ENCODE data around the gene CYP4F2. TPM values are rescaled to one million over a fixed set of nuclear protein-coding genes. Genes with fewer than 3 reads are reported as not detected.
"Not testable (repeated sequence)": the region's sequence is repeated elsewhere in the genome, so short reads cannot be mapped to it uniquely, and the experiment has no call there.

Gene CYP4F2
- total RNA-seq, 1 donor from 2014 or later, result not detected

GRCh38 chr19:15836330-15837220 lies 61.3 kb downstream of the CYP4F2 start:
- Mint-ChIP-seq H3K9me3 (peaks cover 6% of the 10 kb centered on the region), H3K4me1 (ENCODE audit: unreplicated experiment) (no peaks in the 10 kb centered on the region), H3K27ac (no peak overlapping the region), H3K36me3 (no peaks in the 10 kb centered on the region), H3K4me3 (no peak overlapping the region), H3K27me3 (no peaks in the 10 kb centered on the region)
- no peak for TF ChIP-seq CTCF (conservative IDR thresholded peaks at IDR 0.05)
- DNase-seq (ENCODE audit: extremely low spot score, unreplicated experiment), result no peak

DNA sequence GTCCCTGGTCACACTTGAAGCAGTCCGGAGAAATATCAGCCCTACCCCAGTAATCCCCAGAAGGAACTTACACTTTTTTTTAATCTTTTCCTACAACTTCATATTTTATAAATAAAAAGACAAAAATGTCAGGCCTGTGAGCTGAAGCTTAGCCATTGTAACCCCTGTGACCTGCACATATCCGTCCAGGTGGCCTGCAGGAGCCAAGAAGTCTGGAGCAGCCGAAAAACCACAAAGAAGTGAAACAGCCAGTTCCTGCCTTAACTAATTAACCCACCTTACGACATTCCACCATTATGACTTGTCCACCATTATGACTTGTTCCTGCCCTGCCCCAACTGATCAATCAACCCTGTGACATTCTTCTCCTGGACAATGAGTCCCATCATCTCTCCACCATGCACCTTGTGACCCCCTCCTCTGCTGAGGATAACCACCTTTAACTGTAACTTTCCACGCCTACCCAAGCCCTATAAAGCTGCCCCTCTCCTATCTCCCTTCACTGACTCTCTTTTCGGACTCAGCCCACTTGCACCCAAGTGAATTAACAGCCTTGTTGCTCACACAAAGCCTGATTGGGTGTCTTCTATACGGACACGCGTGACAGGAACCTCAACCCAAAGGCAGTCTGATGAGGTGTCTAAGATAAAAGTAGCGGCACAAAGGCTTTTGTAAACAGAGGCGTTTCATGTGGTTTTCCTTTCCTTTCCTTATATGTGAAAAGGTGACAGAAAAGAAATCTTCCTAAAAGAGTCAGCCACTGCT lies 62.1 kb downstream of the CYP4F2 start:
- H3K27me3 Mint-ChIP-seq; H3K9me3 Mint-ChIP-seq; H3K36me3 Mint-ChIP-seq; H3K4me1 Mint-ChIP-seq (ENCODE audit: unreplicated experiment); H3K4me3 Mint-ChIP-seq; H3K27ac Mint-ChIP-seq; DNase-seq (ENCODE audit: extremely low spot score, unreplicated experiment): not testable (repeated sequence)

DNA sequence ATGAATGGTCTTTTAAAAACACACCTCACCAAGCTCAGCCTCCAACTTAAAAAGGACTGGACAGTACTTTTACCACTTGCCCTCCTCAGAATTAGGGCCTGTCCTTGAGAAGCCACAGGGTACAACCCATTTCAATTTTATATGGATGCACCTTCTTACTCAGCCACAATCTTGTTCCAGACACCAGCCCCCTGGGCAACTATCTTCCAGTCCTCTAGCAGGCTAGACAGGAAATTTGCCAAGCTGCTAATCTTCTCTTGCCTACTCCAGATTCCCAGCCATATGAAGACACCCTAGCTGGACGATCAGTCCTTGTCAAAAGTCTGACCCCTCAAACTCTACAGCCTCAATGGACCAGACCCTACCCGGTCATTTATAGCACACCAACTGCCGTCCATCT lies 63.6 kb downstream of the CYP4F2 start:
- not testable (repeated sequence) for H3K27me3 Mint-ChIP-seq; H3K4me1 Mint-ChIP-seq (ENCODE audit: unreplicated experiment); H3K36me3 Mint-ChIP-seq; H3K27ac Mint-ChIP-seq; DNase-seq (ENCODE audit: extremely low spot score, unreplicated experiment); H3K4me3 Mint-ChIP-seq
- peaks cover 13% of the 10 kb centered on the region for H3K9me3 Mint-ChIP-seq

GRCh38 chr19:15831626-15832025 lies 66.2 kb downstream of the CYP4F2 start:
- Mint-ChIP-seq H3K36me3 (no peaks in the 10 kb centered on the region), H3K9me3 (peaks cover 18% of the 10 kb centered on the region), H3K4me1 (ENCODE audit: unreplicated experiment) (no peaks in the 10 kb centered on the region), H3K27me3 (no peaks in the 10 kb centered on the region), H3K27ac (no peak overlapping the region), H3K4me3 (no peak overlapping the region)
- TF ChIP-seq CTCF (conservative IDR thresholded peaks at IDR 0.05), result no peak
- no peak for DNase-seq (ENCODE audit: extremely low spot score, unreplicated experiment)

DNA sequence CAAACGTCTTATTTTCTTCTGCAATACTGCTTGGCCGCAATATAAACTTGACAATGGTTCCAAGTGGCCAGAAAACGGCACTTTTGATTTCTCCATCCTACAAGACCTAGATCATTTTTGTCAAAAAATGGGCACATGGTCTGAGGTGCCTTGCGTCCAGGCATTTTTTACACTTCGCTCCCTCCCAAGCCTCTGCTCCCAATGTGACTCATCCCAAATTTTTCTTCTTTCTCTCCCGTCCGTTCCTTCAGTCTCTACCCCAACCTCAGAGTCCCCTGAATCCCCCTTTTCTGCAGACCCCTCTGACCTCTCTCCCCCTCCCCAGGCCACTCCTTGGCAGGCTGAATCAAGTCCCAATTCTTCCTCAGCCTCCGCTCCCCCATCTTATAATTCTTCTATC lies 68.1 kb downstream of the CYP4F2 start:
- peaks cover 12% of the 10 kb centered on the region for H3K9me3 Mint-ChIP-seq

GRCh38 chr19:15829306-15829698 lies 68.6 kb downstream of the CYP4F2 start:
- H3K27ac Mint-ChIP-seq, result no peak overlapping the region
- no peaks in the 10 kb centered on the region for H3K4me1 Mint-ChIP-seq (ENCODE audit: unreplicated experiment)
- H3K4me3 Mint-ChIP-seq, result no peak overlapping the region
- H3K36me3 Mint-ChIP-seq, result no peaks in the 10 kb centered on the region
- DNase-seq (ENCODE audit: extremely low spot score, unreplicated experiment), result no peak
- H3K9me3 Mint-ChIP-seq, result peaks cover 12% of the 10 kb centered on the region
- no peak for TF ChIP-seq CTCF (conservative IDR thresholded peaks at IDR 0.05)
- H3K27me3 Mint-ChIP-seq, result no peaks in the 10 kb centered on the region

More for the DNA sequence above, 68.1 kb downstream of the CYP4F2 start:
- no peaks in the 10 kb centered on the region for H3K27me3 Mint-ChIP-seq
- no peak for DNase-seq (ENCODE audit: extremely low spot score, unreplicated experiment)
- no peak overlapping the region for H3K27ac Mint-ChIP-seq
- TF ChIP-seq CTCF (conservative IDR thresholded peaks at IDR 0.05), result no peak
- no peak overlapping the region for H3K4me3 Mint-ChIP-seq
- no peaks in the 10 kb centered on the region for H3K4me1 Mint-ChIP-seq (ENCODE audit: unreplicated experiment)
- no peaks in the 10 kb centered on the region for H3K36me3 Mint-ChIP-seq

- H3K4me1 Mint-ChIP-seq (ENCODE audit: unreplicated experiment); H3K36me3 Mint-ChIP-seq; DNase-seq (ENCODE audit: extremely low spot score, unreplicated experiment); H3K4me3 Mint-ChIP-seq; H3K27me3 Mint-ChIP-seq; H3K27ac Mint-ChIP-seq: not testable (repeated sequence)
- peaks cover 12% of the 10 kb centered on the region for H3K9me3 Mint-ChIP-seq
These were observed 69.1 kb downstream of the CYP4F2 start for GRCh38 chr19:15828611-15829305.

All from type B pancreatic cell (in vitro differentiated cells).